ENCODE measurements around the gene MYBPC2.

MYBPC2 gene

DNA sequence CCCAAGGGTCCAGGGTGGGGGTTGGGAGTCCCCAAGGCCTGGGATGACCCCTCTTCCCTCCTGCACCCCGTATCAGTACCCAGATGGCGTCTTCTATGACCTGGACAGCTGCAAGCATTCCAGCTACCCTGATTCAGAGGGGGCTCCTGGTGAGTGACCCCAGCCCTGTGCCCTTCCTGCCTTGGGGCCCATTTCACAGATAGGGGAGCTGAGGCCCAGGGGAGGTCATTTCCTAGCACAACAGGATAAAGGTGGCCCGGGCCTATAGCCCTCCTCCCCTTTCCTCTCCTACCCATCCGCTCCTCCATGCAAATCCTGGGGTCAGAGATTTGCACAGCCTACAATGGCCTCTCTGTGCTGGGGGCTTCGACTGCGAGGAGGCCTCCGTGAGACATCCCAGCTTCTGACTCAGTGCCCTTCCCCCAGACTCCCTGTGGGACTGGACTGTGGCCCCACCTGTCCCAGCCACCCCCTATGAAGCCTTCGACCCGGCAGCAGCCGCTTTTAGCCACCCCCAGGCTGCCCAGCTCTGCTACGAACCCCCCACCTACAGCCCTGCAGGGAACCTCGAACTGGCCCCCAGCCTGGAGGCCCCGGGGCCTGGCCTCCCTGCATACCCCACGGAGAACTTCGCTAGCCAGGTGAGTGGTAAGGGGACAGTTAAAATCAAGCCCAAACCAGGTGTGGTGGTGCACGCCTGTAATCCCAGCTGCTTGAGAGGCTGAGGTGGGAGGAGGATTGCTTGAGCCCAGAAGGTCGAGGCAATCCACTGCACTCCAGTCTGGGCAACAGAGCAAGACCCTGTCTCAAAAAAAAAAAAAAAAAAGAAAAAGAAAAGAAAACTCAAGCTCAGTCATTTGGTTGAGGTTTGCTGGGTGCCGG, 10.1 kb upstream of the MYBPC2 start:
- TF ChIP-seq, protein P1, sequence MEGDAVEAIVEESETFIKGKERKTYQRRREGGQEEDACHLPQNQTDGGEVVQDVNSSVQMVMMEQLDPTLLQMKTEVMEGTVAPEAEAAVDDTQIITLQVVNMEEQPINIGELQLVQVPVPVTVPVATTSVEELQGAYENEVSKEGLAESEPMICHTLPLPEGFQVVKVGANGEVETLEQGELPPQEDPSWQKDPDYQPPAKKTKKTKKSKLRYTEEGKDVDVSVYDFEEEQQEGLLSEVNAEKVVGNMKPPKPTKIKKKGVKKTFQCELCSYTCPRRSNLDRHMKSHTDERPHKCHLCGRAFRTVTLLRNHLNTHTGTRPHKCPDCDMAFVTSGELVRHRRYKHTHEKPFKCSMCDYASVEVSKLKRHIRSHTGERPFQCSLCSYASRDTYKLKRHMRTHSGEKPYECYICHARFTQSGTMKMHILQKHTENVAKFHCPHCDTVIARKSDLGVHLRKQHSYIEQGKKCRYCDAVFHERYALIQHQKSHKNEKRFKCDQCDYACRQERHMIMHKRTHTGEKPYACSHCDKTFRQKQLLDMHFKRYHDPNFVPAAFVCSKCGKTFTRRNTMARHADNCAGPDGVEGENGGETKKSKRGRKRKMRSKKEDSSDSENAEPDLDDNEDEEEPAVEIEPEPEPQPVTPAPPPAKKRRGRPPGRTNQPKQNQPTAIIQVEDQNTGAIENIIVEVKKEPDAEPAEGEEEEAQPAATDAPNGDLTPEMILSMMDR (IDR thresholded peaks at IDR 0.05; ENCODE audit: insufficient read depth, missing control alignments): no peak
- no peak for FAIRE-seq
- no peak for DNase-seq (ENCODE audit: insufficient read length, low spot score)

DNA sequence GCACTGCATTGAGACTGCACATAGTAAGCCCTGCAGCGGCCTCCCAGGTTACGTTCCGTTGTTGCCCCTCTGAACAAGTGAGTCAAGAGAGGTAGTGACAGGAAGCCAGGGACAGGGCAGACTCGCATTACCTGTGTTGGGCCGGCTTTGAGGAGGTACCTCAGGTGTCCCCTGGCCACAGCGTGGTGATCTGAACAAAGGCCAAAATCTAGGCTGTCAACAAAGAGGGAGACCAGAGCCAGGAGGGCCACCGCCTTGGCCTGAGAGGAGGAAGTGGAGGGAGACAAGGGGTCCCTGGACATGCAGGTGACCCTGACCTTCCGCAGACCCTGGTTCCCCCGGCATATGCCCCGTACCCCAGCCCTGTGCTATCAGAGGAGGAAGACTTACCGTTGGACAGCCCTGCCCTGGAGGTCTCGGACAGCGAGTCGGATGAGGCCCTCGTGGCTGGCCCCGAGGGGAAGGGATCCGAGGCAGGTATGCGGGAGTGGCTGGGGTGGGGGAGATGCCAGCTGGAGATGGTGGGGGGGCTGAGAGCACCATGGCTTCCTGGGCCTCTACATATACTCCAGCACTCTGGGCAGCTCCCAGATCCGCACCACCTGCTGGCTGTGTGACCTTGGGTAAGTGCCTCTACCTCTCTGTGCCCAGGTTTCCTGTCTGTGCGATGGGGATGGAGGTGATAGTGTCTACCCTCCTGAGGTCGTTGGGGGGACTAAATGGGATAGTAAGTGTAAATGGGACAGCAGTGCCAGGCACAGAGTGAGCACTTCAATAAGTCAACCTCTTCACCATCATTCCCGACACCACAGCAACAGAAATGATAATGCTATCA, 9.2 kb upstream of the MYBPC2 start:
- FAIRE-seq: no peak
- DNase-seq (ENCODE audit: insufficient read length, low spot score): no peak
- TF ChIP-seq, protein P1 (IDR thresholded peaks at IDR 0.05; ENCODE audit: insufficient read depth, missing control alignments): no peak

DNA sequence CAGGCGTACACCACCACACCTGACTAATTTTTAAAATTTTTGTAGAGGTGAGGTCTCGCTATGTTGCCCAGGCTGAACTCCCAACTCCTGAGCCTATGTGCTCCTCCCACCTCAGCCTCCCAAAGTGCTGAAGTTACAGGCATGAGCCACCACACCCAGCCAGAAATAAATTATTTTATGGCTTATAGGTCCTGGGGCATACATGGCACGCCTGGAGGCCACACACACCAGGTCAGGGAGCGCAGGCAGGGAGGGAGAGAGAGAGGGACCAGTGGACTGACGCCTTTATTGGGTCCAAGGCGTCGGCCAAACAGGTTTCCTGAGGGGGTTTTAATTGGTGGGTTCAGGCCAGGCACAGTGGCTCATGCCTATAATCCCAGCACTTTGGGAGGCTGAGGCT, 7.1 kb upstream of the MYBPC2 start:
- FAIRE-seq (no peak), DNase-seq (ENCODE audit: insufficient read length, low spot score) (no peak)
- TF ChIP-seq, protein P1 (IDR thresholded peaks at IDR 0.05; ENCODE audit: insufficient read depth, missing control alignments): no peak

DNA sequence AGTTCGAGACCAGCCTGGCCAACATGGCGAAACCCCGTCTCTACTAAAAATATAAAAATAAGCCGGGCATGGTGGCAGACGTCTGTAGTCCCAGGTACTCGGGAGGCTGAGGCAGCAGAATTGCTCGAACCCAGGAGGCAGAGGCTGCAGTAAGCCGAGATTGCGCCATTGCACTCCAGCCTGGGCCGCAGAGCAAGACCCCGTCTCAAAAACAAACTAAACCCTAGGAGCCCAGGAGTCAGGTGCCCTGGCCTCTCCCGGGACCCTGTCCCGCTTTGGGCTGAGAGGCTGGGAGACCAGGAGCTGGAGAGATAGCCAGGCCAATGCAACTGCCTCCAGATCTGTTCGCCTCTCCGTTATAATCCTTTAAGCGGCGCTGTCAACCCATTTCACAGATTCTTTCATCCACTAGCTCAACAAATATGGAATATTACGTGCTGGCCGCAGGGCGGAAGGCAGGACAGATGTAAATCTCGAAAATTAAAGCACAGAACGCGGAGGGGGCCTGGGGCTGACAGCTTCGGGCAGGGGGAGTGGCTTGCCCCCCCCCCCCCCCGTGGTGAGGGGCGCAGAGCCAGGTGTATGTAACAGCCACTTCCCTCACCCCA, 5.3 kb upstream of the MYBPC2 start:
- DNase-seq (ENCODE audit: insufficient read length, low spot score): no peak
- no peak for FAIRE-seq
- TF ChIP-seq, protein P1 (IDR thresholded peaks at IDR 0.05; ENCODE audit: insufficient read depth, missing control alignments): no peak

DNA sequence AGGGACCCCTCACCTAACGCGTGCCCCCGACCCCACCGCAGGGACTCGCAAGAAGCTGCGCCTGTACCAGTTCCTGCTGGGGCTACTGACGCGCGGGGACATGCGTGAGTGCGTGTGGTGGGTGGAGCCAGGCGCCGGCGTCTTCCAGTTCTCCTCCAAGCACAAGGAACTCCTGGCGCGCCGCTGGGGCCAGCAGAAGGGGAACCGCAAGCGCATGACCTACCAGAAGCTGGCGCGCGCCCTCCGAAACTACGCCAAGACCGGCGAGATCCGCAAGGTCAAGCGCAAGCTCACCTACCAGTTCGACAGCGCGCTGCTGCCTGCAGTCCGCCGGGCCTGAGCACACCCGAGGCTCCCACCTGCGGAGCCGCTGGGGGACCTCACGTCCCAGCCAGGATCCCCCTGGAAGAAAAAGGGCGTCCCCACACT, 4.7 kb upstream of the MYBPC2 start:
- DNase-seq (ENCODE audit: insufficient read length, low spot score): no peak
- no peak for FAIRE-seq
- TF ChIP-seq, protein P1 (IDR thresholded peaks at IDR 0.05; ENCODE audit: insufficient read depth, missing control alignments): no peak

DNA sequence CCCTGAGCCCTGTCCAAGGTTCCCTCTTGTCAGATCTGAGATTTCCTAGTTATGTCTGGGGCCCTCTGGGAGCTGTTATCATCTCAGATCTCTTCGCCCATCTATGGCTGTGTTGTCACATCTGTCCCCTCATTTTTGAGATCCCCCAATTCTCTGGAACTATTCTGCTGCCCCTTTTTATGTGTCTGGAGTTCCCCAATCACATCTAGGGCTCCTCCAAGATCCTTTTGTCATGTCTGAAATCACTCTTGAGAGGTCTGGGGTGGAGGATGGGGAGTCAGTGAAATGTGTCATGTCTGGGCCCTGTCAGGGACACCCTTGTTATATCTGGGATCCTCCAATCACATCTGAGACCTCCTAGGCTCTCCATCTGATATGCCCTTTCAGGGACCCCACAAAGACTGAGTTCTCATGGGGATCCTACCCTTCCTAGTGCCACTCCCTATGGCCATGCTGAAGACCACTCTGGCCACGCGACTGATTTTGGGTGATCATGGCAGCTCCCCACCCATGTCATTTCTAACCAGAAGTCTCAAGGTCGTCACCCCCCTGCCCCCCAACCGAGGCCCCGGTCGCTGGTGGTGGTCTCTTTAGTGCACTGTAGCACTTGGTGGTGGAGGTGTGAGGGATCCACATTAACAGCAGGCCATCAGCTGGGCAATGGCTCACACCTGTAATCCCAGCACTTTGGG, 3.8 kb upstream of the MYBPC2 start:
- FAIRE-seq (no peak), DNase-seq (ENCODE audit: insufficient read length, low spot score) (no peak)
- TF ChIP-seq, protein P1 (IDR thresholded peaks at IDR 0.05; ENCODE audit: insufficient read depth, missing control alignments): no peak
